Measurements from ENCODE around the gene PAGR1.
"Not testable (repeated sequence)": the region's sequence is repeated elsewhere in the genome, so short reads cannot be mapped to it uniquely, and the experiment has no call there.

Gene PAGR1

GRCh38 chr16:29841631-29842030 lies 25.7 kb downstream of the PAGR1 start:
- no peak for DNase-seq

- no peak for DNase-seq
Observed at GRCh38 chr16:29842732-29843346, 26.9 kb downstream of the PAGR1 start.

- DNase-seq = no peak
Observed at GRCh38 chr16:29843931-29844330, 28.0 kb downstream of the PAGR1 start.

- no peak for DNase-seq
Observed at GRCh38 chr16:29844575-29845331, 28.8 kb downstream of the PAGR1 start.

DNA sequence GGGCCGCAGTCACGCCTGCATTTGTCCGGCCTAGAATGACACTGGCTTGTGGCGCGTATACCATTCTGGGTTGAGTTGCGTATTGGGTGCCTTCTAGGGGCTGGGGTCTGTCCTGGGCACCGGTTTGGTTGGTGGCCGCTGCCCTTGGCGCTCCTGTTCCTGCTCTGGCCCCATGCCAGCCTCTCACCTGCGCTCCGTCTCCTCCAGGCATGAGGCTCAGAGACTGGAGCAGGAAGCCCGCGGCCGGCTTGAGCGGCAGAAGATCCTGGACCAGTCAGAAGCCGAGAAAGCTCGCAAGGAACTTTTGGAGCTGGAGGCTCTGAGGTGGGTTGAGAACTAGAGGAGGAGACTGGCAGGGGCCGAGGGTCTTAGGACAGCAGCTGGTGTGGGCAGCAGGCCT lies 29.7 kb downstream of the PAGR1 start:
- DNase-seq = no peak

- peak; percentile 56 to 75 (median 70) for DNase-seq
Observed at GRCh38 chr16:29848420-29849297, 32.7 kb downstream of the PAGR1 start.

GRCh38 chr16:29849505-29849904 lies 33.6 kb downstream of the PAGR1 start:
- DNase-seq = no peak

DNA sequence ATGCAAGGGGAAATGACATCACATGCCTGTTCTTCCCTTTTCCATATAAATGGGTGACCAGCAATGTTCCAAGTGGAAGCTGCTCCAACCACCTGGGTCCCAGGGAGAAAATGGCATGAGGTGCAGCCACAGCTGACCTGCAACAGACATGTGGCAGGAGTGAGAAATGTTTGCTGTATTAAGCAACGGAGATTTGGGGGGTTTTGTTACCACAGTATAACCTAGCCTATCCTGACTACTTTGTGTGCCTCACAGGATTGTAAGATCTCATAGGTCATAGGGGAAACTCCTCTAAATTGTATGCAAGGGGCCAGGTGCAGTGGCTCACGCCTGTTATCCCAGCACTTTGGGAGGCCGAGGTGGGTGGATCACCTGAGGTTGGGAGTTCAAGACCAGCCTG lies 35.0 kb downstream of the PAGR1 start:
- DNase-seq = no peak

DNA sequence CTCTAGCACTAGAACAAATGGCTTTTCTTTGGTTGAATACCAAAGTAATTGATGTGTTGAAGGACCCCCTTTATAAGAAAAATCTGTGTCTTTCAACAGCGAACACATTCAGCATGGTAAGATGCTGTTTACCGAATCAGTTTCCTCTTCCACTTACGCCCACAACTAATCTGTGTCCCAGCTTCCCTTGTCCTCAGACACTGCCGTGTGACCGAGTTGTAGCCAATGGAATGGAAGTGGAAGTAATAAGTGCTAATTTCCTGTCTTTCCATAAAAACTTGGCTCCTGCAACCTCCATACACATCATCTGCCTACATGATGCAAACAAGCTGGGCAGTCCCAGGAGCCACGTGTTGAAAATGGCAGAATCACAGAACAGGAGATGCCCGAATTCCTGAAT lies 36.7 kb downstream of the PAGR1 start:
- DNase-seq = no peak

GRCh38 chr16:29854520-29855100 lies 38.7 kb downstream of the PAGR1 start:
- no peak for DNase-seq

DNA sequence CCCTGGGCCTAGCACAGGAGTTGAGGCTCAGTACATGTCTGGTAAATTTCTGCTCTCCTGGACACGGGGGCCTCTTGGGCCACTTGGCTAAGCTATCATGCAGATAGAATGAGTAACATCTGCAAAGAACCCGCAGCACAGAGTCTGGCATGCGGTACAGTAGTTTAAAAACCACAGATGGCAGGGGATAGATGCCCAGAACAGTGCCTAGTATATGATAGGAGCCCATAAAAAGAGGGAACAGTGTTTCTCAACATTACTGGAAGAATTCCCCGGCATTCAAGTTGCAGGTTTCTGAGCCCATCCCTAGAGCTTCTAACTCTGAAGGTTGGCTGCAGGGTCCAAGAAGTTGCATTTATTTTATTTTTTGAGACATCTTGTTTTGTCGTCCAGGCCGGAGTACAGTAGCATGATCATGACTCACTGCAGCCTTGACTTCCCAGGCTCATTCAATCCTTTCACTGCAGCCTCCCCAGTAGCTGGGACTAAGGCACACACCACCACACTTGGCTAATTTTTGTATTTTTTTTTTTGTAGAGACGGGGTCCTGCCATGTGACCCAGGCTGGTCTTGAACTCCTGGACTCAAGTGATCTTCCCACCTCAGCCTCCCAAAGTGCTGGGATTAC lies 41.3 kb downstream of the PAGR1 start:
- DNase-seq = no peak

DNA sequence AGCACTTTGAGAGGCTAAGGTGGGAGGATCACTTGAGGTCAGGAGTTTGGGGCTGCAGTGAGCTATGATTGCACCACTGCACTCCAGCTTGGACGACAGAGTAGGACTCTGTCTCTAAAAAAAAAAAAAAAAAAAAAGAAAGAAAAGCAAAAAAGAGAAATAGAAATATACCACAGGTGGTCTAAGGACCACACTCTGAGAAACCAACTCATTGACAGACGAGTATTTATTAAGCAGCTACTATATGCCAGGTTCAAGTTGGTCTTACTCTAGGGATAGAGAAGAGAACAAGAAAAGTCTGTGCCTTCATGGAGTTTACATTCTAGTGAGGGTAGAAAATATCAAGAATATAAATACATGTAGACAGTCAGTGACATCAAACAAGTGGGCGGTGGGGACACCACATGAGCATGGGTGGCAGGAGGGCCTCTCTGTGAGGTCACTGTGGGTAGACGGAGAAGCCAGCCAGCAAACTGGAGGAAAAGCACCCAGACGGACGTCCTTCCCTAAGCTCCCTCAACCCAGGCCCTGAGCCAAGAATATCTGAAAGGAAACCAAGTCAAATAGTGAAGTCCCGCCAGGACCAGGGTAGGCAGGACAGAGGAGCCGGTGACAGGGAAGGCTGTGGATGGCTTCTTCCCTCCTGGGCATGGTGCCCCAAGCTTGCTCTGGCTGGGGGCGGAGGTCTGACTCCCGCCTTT lies 42.3 kb downstream of the PAGR1 start:
- no peak for DNase-seq

DNA sequence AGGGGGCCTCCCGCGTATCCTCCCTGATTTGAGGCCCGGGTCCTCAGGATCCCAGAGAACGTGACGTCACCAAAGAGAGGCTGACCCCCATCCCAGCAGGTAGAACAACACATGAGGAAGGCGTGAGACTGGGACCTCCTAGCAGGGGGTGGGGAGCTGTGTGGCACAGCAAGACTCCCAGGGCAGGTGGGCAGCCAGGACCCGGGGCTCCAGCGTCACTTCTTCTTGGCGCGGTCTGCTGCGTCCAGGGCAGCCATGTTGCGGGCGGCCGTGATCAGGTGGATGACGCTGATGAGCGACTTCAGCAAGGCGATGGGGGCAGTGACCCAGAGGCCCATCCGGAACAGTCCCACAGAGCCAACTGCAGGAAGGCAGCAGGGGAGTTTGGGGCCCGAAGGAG lies 43.0 kb downstream of the PAGR1 start:
- DNase-seq = no peak

- DNase-seq = no peak
Observed at GRCh38 chr16:29860218-29860617, 44.3 kb downstream of the PAGR1 start.

DNA sequence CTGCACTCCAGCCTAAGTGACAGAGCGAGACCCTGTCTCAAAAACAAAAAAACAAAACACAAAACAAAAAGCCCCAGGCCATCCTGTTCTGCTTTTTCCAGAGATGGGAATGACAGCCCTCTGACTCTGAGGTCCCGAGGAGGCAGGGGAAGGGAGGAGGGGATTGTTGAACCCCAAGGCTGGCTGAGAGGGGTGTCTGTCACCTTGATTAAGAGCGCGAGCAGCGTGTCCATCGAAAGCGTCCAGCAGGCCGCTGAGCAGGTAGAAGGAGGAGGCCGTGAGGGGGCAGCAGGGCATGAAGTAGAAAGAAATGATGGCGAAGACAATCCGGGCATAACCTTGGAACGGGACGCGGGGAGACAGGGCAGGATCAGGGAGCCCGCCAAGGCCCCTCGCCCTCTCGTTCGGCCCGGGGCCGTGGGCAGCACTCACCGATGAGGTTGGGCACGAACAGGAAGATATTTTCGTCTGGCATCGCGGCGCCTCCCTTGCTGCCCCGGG lies 46.5 kb downstream of the PAGR1 start:
- DNase-seq = no peak

GRCh38 chr16:29862884-29863668 lies 47.1 kb downstream of the PAGR1 start, which contains the start of gene CDIPT:
TSS of gene CDIPT (minus strand) at chr16:29863226. CDS start at chr16:29862857, 369 bp downstream.
- peak; percentile 64 to 87 (median 82) for DNase-seq

DNA sequence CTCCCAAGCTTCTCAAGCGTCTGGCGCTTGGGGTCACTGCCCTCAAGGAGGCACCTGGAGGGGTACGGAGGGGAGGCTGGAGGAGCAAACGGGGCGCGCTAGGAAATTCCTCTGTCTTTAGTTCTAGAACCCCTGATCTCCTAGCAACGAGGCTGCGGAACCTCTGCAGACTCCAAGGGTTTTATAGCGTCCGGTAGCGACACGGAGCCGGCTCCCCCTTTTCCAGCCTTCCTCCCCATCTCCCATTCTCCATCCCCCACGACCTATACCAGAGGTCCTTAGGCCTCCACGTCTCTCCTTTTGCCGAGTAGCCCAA lies 47.7 kb downstream of the PAGR1 start:
- DNase-seq = no peak

- DNase-seq = no peak
Observed at GRCh38 chr16:29864205-29864604, 48.3 kb downstream of the PAGR1 start.

- DNase-seq = no peak
Observed at GRCh38 chr16:29868396-29869009, 52.6 kb downstream of the PAGR1 start.

DNA sequence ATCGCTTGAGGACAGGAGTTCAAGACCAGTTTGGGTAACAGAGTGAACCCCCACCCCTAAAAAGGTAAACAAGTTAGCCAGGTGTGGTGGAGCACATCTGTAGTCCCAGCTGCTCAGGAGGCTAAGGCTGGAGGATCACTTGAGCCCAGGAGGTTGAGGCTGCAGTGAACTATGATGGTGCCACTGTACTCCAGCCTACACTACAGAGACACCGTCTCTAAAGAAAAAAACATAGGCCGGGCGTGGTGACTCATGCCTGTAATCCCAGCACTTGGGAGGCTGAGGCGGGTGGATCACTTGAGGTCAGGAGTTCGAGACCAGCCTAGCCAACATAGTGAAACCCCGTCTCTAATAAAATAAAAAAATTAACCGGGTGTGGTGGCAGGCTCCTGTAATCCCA lies 53.1 kb downstream of the PAGR1 start:
- not testable (repeated sequence) for DNase-seq

All from activated CD4-positive, CD25-positive, alpha-beta regulatory T cell (primary cell).